WTC11 (cell line): ENCODE data around the gene ELAPOR2.

ENCODE experiments used
- CREB1 ChIP-seq: sonication (generic); formaldehyde crosslinking; IDR thresholded peaks from 2 replicates; pipeline ENCODE4 v1.8.0; 2023; ENCODE audit warnings: mild to moderate bottlenecking, missing genetic modification reagents
- CTCF ChIP-seq: fragments of 200-600 bp; IDR thresholded peaks from 2 replicates; pipeline ENCODE4 v1.8.0; 2022; ENCODE audit warnings: antibody characterized with exemption
- ELF4 ChIP-seq: sonication (generic); formaldehyde crosslinking; IDR thresholded peaks from 2 replicates; pipeline ENCODE4 v1.8.1; 2022; ENCODE audit warnings: low read depth, mild to moderate bottlenecking, moderate library complexity, missing genetic modification reagents
- ESRRA ChIP-seq: sonication (generic); formaldehyde crosslinking; IDR thresholded peaks from 2 replicates; pipeline ENCODE4 v1.8.1; 2022; ENCODE audit warnings: mild to moderate bottlenecking, missing genetic modification reagents, borderline replicate concordance
- FOXP4 ChIP-seq: sonication (generic); formaldehyde crosslinking; IDR thresholded peaks from 2 replicates; pipeline ENCODE4 v1.8.0; 2022; ENCODE audit warnings: mild to moderate bottlenecking, missing genetic modification reagents
- HMGXB4 ChIP-seq: sonication (generic); formaldehyde crosslinking; IDR thresholded peaks from 2 replicates; pipeline ENCODE4 v1.8.1; 2023; ENCODE audit warnings: mild to moderate bottlenecking, moderate library complexity, missing genetic modification reagents
- NR2C2 ChIP-seq: sonication (generic); formaldehyde crosslinking; IDR thresholded peaks from 2 replicates; pipeline ENCODE4 v1.8.0; 2022; ENCODE audit warnings: mild to moderate bottlenecking, missing genetic modification reagents
- PREB ChIP-seq: sonication (generic); formaldehyde crosslinking; IDR thresholded peaks from 2 replicates; pipeline ENCODE4 v1.8.1; 2022; ENCODE audit warnings: mild to moderate bottlenecking, missing genetic modification reagents, moderate library complexity, borderline replicate concordance
- PRRX2 ChIP-seq: fragments of 250-450 bp; sonication (Bioruptor Pico); IDR thresholded peaks from 2 replicates; pipeline ENCODE4 v1.8.0; 2021; ENCODE audit warnings: mild to moderate bottlenecking
- SMAD3 ChIP-seq: sonication (generic); formaldehyde crosslinking; IDR thresholded peaks from 2 replicates; pipeline ENCODE4 v1.8.0; 2022; ENCODE audit warnings: missing genetic modification reagents, mild to moderate bottlenecking, borderline replicate concordance
- SP1 ChIP-seq: sonication (generic); formaldehyde crosslinking; conservative IDR thresholded peaks from 2 replicates; pipeline ENCODE4 v1.8.1; 2022; ENCODE audit warnings: missing genetic modification reagents
- TEAD4 ChIP-seq: sonication (generic); formaldehyde crosslinking; IDR thresholded peaks from 2 replicates; pipeline ENCODE4 v1.8.0; 2022; ENCODE audit warnings: mild to moderate bottlenecking, missing genetic modification reagents
- ZNF263 ChIP-seq: sonication (generic); formaldehyde crosslinking; IDR thresholded peaks from 2 replicates; pipeline ENCODE4 v1.8.1; 2022; ENCODE audit warnings: low read depth, mild to moderate bottlenecking, moderate library complexity, missing genetic modification reagents

- TF ChIP-seq HMGXB4 (CRISPR knock-in tag) (no peak), CTCF (no peak), ESRRA (CRISPR knock-in tag) (no peak), TEAD4 (CRISPR knock-in tag) (no peak), SMAD3 (CRISPR knock-in tag) (no peak), ZNF263 (no peak), PRRX2 (no peak), PREB (CRISPR knock-in tag) (no peak), ELF4 (no peak), NR2C2 (CRISPR knock-in tag) (no peak), CREB1 (CRISPR knock-in tag) (no peak), SP1 (no peak), FOXP4 (CRISPR knock-in tag) (no peak)
Observed at GRCh38 chr7:87105401-87105800, 45.9 kb upstream of the ELAPOR2 start.
